ENCODE results near the gene PRKG1.
A peak's percentile ranks its signal among the peaks of the same experiment; 100 is the strongest.
"Not testable (repeated sequence)": the region's sequence is repeated elsewhere in the genome, so short reads cannot be mapped to it uniquely, and the experiment has no call there.

PRKG1 gene

DNA sequence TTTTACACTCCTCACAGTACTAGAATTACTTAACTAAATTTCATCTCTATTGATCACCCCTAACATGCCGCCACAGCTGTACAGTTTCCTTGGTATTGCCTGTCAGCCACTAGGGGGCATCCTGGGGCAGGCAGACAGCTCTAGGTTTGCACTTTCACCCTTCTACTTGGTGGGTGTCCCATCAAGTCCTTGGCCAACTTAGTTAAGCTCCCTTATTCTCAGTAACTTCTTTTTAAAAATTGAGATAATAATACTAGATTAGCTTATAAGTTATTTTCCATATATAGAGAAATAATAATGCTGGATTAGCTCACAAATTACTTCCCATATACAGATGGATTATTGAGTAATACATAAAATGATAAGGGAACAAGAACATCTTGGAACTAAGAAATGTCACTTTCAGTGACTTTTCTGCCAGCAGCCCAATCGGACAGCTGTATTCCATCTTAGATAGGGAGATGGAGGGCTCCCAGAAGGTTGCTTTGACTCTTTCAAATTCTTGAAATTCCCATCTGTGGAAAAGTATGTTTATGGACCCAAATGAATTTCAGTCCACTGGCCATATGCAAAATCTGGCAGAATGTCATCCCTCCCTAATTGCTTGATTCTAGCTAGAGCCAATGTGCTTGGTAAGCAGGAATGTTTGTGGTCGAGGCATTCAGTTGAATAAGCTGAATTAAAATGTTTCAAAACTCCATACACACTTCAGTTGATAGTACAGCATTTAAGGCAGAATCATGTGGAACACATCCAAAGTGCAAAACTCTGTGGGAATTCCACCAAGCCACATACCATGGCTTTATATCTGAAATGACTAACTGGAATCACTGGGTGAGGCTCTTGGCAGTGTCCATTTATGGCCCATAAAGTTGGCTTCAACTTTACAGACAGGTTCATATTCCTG is 315.4 kb downstream of the PRKG1 start:
- TF ChIP-seq, protein P1, sequence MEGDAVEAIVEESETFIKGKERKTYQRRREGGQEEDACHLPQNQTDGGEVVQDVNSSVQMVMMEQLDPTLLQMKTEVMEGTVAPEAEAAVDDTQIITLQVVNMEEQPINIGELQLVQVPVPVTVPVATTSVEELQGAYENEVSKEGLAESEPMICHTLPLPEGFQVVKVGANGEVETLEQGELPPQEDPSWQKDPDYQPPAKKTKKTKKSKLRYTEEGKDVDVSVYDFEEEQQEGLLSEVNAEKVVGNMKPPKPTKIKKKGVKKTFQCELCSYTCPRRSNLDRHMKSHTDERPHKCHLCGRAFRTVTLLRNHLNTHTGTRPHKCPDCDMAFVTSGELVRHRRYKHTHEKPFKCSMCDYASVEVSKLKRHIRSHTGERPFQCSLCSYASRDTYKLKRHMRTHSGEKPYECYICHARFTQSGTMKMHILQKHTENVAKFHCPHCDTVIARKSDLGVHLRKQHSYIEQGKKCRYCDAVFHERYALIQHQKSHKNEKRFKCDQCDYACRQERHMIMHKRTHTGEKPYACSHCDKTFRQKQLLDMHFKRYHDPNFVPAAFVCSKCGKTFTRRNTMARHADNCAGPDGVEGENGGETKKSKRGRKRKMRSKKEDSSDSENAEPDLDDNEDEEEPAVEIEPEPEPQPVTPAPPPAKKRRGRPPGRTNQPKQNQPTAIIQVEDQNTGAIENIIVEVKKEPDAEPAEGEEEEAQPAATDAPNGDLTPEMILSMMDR (IDR thresholded peaks at IDR 0.05; ENCODE audit: low read depth, low read length): peak; percentile 61
- no peaks in the 10 kb centered on the region for H3K27me3 ChIP-seq (ENCODE audit: insufficient read depth, low read depth, severe bottlenecking)
- H3K9me3 ChIP-seq (ENCODE audit: severe bottlenecking): no peaks in the 10 kb centered on the region
- no peak overlapping the region for H3K27ac ChIP-seq
- H3K36me3 ChIP-seq: no peaks in the 10 kb centered on the region
- no peak overlapping the region for H3K4me3 ChIP-seq (ENCODE audit: low read depth, low read length)
- peak; percentile 41 for DNase-seq

DNA sequence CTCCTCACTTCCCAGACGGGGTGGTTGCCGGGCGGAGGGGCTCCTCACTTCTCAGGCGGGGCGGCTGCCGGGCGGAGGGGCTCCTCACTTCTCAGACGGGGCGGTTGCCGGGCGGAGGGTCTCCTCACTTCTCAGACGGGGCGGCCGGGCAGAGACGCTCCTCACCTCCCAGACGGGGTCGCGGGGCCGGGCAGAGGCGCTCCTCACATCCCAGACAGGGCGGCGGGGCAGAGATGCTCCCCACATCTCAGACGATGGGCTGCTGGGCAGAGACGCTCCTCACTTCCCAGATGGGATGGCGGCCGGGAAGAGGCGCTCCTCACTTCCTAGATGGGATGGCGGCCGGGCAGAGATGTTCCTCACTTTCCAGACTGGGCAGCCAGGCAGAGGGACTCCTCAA is 318.7 kb downstream of the PRKG1 start:
- not testable (repeated sequence) for H3K36me3 ChIP-seq; H3K27me3 ChIP-seq (ENCODE audit: insufficient read depth, low read depth, severe bottlenecking); H3K4me3 ChIP-seq (ENCODE audit: low read depth, low read length); DNase-seq; H3K27ac ChIP-seq; H3K9me3 ChIP-seq (ENCODE audit: severe bottlenecking)

DNA sequence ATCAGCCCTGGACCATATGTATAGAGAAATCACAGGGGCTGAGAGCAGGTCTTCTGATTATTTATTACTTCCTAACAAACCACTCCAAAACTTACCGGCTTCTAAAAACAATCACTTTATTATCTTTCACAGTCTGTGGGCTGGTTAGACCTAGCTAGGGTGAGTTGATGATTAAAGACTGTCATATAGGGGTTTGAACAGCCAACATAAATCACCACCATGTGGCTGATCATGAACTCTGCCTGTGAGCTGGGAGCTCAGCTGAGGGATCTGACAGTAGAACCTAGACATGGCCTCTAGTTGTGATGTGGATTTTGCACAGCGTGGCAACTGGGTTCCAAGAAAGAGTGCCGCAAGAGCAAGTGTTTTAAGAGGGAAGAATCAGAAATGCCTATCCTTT is 319.8 kb downstream of the PRKG1 start:
- H3K36me3 ChIP-seq: no peaks in the 10 kb centered on the region
- H3K27me3 ChIP-seq (ENCODE audit: insufficient read depth, low read depth, severe bottlenecking): no peaks in the 10 kb centered on the region
- DNase-seq: no peak
- no peaks in the 10 kb centered on the region for H3K9me3 ChIP-seq (ENCODE audit: severe bottlenecking)
- TF ChIP-seq, protein P1 (IDR thresholded peaks at IDR 0.05; ENCODE audit: low read depth, low read length): no peak
- H3K27ac ChIP-seq: no peak overlapping the region
- no peak overlapping the region for H3K4me3 ChIP-seq (ENCODE audit: low read depth, low read length)

DNA sequence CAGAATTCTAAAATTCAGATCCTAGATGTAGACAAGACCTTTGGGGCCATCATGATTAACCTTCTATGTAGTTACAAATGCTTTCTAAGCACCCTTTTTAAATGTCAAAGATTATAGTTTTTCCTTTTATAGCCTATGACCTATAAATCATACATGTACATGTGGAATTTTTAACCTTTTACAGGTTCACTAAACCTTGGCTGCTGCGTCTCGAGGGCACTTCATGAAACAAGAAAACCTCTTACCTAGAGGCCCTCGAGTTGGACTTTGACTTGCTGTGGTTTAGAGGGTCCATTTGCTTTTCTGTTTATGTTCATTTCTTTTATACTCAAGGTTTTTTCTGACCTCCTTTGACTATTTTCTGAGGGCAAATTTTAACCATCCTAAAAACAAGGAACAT is 323.0 kb downstream of the PRKG1 start:
- no peaks in the 10 kb centered on the region for H3K9me3 ChIP-seq (ENCODE audit: severe bottlenecking)
- TF ChIP-seq, protein P1 (IDR thresholded peaks at IDR 0.05; ENCODE audit: low read depth, low read length): no peak
- no peak for DNase-seq
- no peak overlapping the region for H3K27ac ChIP-seq
- no peak overlapping the region for H3K4me3 ChIP-seq (ENCODE audit: low read depth, low read length)
- H3K27me3 ChIP-seq (ENCODE audit: insufficient read depth, low read depth, severe bottlenecking): no peaks in the 10 kb centered on the region
- no peaks in the 10 kb centered on the region for H3K36me3 ChIP-seq

DNA sequence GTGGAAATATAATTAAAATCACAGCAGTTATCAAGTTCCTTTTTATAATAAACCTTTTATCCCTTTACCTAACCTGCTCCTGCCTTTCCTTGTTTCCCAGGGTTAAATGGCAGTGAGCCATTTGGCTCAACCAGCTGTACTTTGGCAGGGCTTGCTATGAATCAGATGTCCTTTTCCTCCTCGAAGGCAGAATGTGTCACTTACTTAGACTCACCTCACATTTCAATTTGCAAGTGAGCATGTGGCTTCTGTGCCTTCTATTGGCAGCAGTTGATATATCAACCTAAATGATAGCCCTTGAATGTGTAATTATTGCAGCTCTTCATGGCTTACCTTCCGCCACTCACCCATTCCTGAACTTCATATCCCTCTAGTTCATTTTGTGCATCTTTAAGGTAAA is 323.4 kb downstream of the PRKG1 start:
- no peak overlapping the region for H3K27ac ChIP-seq
- no peak for DNase-seq
- H3K4me3 ChIP-seq (ENCODE audit: low read depth, low read length): no peak overlapping the region
- no peaks in the 10 kb centered on the region for H3K36me3 ChIP-seq
- H3K27me3 ChIP-seq (ENCODE audit: insufficient read depth, low read depth, severe bottlenecking): no peaks in the 10 kb centered on the region
- TF ChIP-seq, protein P1 (IDR thresholded peaks at IDR 0.05; ENCODE audit: low read depth, low read length): no peak
- H3K9me3 ChIP-seq (ENCODE audit: severe bottlenecking): no peaks in the 10 kb centered on the region

DNA sequence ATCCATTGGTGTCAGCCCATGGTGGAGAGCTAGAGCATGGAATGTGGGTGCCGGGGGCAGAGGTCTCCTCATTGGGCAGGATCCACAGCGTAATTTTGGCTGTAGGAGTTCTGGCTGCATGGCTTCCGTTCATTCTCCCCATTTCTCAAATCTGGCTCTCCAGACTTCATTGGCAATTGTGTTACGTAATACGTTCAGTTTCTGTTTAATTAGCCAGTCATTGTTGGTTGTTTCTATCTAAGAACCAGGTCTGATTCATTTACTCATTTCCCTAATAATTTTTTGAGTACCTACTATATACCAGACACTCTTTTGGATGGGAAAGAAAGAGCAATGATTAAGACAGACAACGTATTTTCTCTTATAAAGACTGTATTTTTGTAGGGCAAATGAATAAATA is 325.6 kb downstream of the PRKG1 start:
- Histone ChIP-seq H3K27ac (no peak overlapping the region), H3K27me3 (ENCODE audit: insufficient read depth, low read depth, severe bottlenecking) (no peaks in the 10 kb centered on the region)
- TF ChIP-seq, protein P1 (IDR thresholded peaks at IDR 0.05; ENCODE audit: low read depth, low read length): no peak

More for the DNA sequence above, 325.6 kb downstream of the PRKG1 start:
- H3K9me3 ChIP-seq (ENCODE audit: severe bottlenecking): no peaks in the 10 kb centered on the region
- no peak overlapping the region for H3K4me3 ChIP-seq (ENCODE audit: low read depth, low read length)
- no peaks in the 10 kb centered on the region for H3K36me3 ChIP-seq
- DNase-seq: no peak

Measured in WERI-Rb-1 (cell line).